Measurements from ENCODE around the gene GPSM1. TPM values are rescaled to one million over a fixed set of nuclear protein-coding genes. Genes with fewer than 3 reads are reported as not detected.
A peak's percentile ranks its signal among the peaks of the same experiment; 100 is the strongest.

Gene GPSM1
- total RNA-seq, 1 donor from 2014 or later: 19.2 TPM

GRCh38 chr9:136296434-136297015 is 30.8 kb upstream of the GPSM1 start:
- DNase-seq (peak; percentile 30), ATAC-seq (no peak)
- H3K4me1 ChIP-seq: no peaks in the 10 kb centered on the region
- TF ChIP-seq CTCF (IDR thresholded peaks at IDR 0.05): no peak
- H3K9me3 ChIP-seq: no peaks in the 10 kb centered on the region
- intact Hi-C loops (cut with DNase I): no loop called here
- no peaks in the 10 kb centered on the region for H3K36me3 ChIP-seq
- peaks cover 9% of the 10 kb centered on the region for H3K27me3 ChIP-seq (ENCODE audit: low read depth)
- H3K4me3 ChIP-seq: no peak overlapping the region
- H3K27ac ChIP-seq: no peak overlapping the region

- intact Hi-C loops (cut with DNase I): no loop called here
- Histone ChIP-seq H3K9me3 (no peaks in the 10 kb centered on the region), H3K4me1 (no peaks in the 10 kb centered on the region), H3K27ac (no peak overlapping the region), H3K36me3 (no peaks in the 10 kb centered on the region), H3K4me3 (no peak overlapping the region), H3K27me3 (ENCODE audit: low read depth) (peaks cover 9% of the 10 kb centered on the region)
- no peak for TF ChIP-seq CTCF (IDR thresholded peaks at IDR 0.05)
- DNase-seq: peak; percentile 68
- ATAC-seq: peak; percentile 25 to 33
Measured at GRCh38 chr9:136297016-136297691, 30.2 kb upstream of the GPSM1 start.

- DNase-seq: no peak
- Histone ChIP-seq H3K27me3 (ENCODE audit: low read depth) (peaks cover 9% of the 10 kb centered on the region), H3K4me1 (no peaks in the 10 kb centered on the region), H3K9me3 (no peaks in the 10 kb centered on the region), H3K36me3 (no peaks in the 10 kb centered on the region), H3K27ac (no peak overlapping the region), H3K4me3 (no peak overlapping the region)
- intact Hi-C loops (cut with DNase I): no loop called here
- no peak for ATAC-seq
- TF ChIP-seq CTCF (IDR thresholded peaks at IDR 0.05): no peak
Measured at GRCh38 chr9:136297766-136298735, 29.3 kb upstream of the GPSM1 start.

GRCh38 chr9:136299116-136299515 is 28.2 kb upstream of the GPSM1 start:
- H3K36me3 ChIP-seq: no peaks in the 10 kb centered on the region
- intact Hi-C loops (cut with DNase I): no loop called here
- no peak overlapping the region for H3K4me3 ChIP-seq
- TF ChIP-seq CTCF (IDR thresholded peaks at IDR 0.05): no peak
- H3K27ac ChIP-seq: no peak overlapping the region
- H3K4me1 ChIP-seq: no peaks in the 10 kb centered on the region
- no peak for ATAC-seq
- H3K9me3 ChIP-seq: no peaks in the 10 kb centered on the region
- peaks cover 9% of the 10 kb centered on the region for H3K27me3 ChIP-seq (ENCODE audit: low read depth)
- no peak for DNase-seq

GRCh38 chr9:136299541-136299940 is 27.8 kb upstream of the GPSM1 start:
- H3K9me3 ChIP-seq: no peaks in the 10 kb centered on the region
- no peaks in the 10 kb centered on the region for H3K36me3 ChIP-seq
- no peaks in the 10 kb centered on the region for H3K4me1 ChIP-seq
- H3K27ac ChIP-seq: no peak overlapping the region
- H3K27me3 ChIP-seq (ENCODE audit: low read depth): peaks cover 9% of the 10 kb centered on the region
- intact Hi-C loops (cut with DNase I): no loop called here
- no peak overlapping the region for H3K4me3 ChIP-seq
- no peak for TF ChIP-seq CTCF (IDR thresholded peaks at IDR 0.05)
- DNase-seq (no peak), ATAC-seq (no peak)

Data from lower lobe of right lung (tissue), 2 donors.